Measurements from ENCODE around the gene GUCY2C.
"Not testable (repeated sequence)": the region's sequence is repeated elsewhere in the genome, so short reads cannot be mapped to it uniquely, and the experiment has no call there.

The GUCY2C gene

DNA sequence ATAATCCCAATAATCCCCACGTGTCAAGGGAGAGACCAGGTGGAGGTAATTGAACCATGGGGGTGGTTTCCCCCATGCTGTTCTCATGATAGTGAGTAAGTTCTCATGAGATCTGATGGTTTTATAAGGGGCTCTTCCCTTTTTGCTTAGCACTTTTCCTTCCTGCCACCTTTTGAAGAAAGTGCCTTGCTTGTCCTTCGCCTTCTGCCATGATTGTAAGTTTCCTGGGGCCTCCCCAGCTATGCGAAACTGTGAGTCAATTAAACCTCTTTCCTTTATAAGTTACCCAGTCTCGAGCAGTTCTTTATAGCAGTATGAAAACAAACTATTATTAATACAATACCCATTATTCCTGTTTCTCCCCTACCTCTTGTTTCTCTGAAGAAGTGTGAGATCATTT is 14.2 kb downstream of the GUCY2C start:
- H3K36me3 ChIP-seq (ENCODE audit: control insufficient read depth, insufficient read depth, low read length); H3K27ac ChIP-seq (ENCODE audit: low read depth, low read length); H3K9me3 ChIP-seq (ENCODE audit: control insufficient read depth, insufficient read depth, low read depth, low read length); H3K4me1 ChIP-seq (ENCODE audit: control insufficient read depth, insufficient read depth, low read length); H3K9ac ChIP-seq (ENCODE audit: low read length); H3K4me3 ChIP-seq (ENCODE audit: low read depth, low read length): not testable (repeated sequence)
- H3K27me3 ChIP-seq (ENCODE audit: control insufficient read depth, insufficient read depth, low read length) = peaks cover 53% of the 10 kb centered on the region

DNA sequence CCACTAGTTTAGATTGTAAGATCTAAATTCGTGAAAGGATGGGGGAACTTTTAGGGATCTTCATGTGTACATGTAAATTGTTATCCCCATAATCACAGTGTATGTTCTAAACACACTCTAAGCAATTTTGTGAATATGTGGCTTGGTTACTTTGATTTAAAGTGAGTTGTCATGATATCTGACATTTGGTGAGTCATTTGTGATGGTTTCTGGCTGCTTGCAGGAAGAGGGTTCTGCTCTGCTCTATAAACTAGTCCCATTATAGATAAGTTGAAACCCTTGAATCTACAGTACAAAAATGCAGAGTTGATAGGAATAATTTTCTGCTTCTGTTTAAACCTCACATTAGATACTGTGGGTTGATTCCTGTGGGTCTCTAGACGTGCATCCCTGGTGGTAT is 14.8 kb downstream of the GUCY2C start:
- H3K4me3 ChIP-seq (ENCODE audit: low read depth, low read length) = no peak overlapping the region
- H3K27me3 ChIP-seq (ENCODE audit: control insufficient read depth, insufficient read depth, low read length) = peaks cover 49% of the 10 kb centered on the region
- no peak overlapping the region for H3K27ac ChIP-seq (ENCODE audit: low read depth, low read length)
- no peak overlapping the region for H3K9ac ChIP-seq (ENCODE audit: low read length)
- H3K36me3 ChIP-seq (ENCODE audit: control insufficient read depth, insufficient read depth, low read length) = no peaks in the 10 kb centered on the region
- H3K9me3 ChIP-seq (ENCODE audit: control insufficient read depth, insufficient read depth, low read depth, low read length) = no peaks in the 10 kb centered on the region
- no peaks in the 10 kb centered on the region for H3K4me1 ChIP-seq (ENCODE audit: control insufficient read depth, insufficient read depth, low read length)

DNA sequence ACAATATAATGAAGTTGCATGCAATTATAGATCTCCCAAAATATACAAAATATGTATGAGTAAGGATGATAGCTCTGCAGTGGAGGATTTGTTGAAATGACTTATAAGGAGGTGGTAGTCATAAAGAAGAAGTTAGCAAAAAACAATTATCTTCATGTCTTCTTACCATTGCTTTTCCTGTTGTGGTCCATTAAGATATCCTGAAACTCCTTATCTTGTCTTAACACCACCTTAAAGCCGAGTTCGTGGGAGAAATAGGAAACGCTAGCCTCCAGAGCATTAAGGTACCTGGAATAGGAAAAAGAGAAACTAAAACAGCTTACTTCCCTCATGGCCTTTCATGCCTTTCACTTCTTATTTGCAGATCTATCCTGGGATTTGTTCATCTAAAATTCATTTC is 15.2 kb downstream of the GUCY2C start:
- Histone ChIP-seq H3K4me3 (ENCODE audit: low read depth, low read length) (no peak overlapping the region), H3K9me3 (ENCODE audit: control insufficient read depth, insufficient read depth, low read depth, low read length) (no peaks in the 10 kb centered on the region), H3K36me3 (ENCODE audit: control insufficient read depth, insufficient read depth, low read length) (no peaks in the 10 kb centered on the region), H3K9ac (ENCODE audit: low read length) (no peak overlapping the region), H3K27ac (ENCODE audit: low read depth, low read length) (no peak overlapping the region), H3K27me3 (ENCODE audit: control insufficient read depth, insufficient read depth, low read length) (peaks cover 45% of the 10 kb centered on the region), H3K4me1 (ENCODE audit: control insufficient read depth, insufficient read depth, low read length) (no peaks in the 10 kb centered on the region)

DNA sequence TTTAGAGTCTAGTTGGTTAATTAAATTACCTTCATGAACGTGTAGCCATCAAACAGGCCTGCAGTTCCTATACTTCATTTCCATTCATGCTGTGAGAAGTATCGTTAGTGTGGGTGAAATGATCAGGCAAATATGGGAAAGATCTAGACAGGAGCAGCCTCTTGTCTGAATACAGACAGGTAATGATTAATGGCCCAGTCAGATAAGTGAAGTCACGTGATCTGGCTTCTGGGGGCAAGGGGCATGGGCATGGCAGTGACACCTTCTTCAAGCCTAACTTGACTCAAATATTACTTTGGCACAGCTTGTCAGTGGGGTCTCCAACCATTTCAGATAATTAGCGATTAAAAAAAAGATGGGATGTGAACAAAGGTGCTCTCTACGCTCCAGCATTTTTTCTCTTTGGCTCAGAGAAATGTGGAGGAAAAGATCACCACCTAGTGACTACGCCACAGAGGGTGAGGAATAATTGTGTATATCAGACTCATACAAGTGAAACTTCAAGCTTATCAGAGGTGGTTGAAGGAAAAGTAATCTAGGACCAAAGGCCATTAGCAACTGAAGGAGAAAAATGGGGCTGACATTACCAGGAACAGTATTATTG is 17.8 kb downstream of the GUCY2C start:
- H3K4me1 ChIP-seq (ENCODE audit: control insufficient read depth, insufficient read depth, low read length) = no peaks in the 10 kb centered on the region
- no peak overlapping the region for H3K9ac ChIP-seq (ENCODE audit: low read length)
- no peaks in the 10 kb centered on the region for H3K36me3 ChIP-seq (ENCODE audit: control insufficient read depth, insufficient read depth, low read length)
- H3K4me3 ChIP-seq (ENCODE audit: low read depth, low read length) = no peak overlapping the region
- H3K27me3 ChIP-seq (ENCODE audit: control insufficient read depth, insufficient read depth, low read length) = peaks cover 20% of the 10 kb centered on the region
- no peaks in the 10 kb centered on the region for H3K9me3 ChIP-seq (ENCODE audit: control insufficient read depth, insufficient read depth, low read depth, low read length)
- no peak overlapping the region for H3K27ac ChIP-seq (ENCODE audit: low read depth, low read length)

DNA sequence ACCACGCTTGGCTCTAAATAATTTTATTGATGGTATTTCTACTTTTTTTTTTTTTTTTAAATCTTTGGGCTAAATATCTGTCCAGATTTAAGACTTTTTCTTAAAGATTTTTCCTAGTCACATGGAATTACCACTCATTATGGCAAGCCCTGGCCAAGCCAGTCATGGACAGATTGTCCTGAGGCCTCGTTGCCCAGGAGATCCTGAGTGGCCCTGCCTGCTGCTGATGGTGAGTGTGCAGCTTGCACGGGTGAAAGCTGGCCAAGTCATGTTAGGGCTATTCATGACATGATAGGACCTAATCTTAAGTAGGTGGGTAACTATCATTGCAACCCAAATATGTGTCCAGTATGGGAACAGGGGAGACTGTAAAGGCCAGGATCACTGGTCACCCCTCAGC is 27.8 kb downstream of the GUCY2C start:
- H3K27me3 ChIP-seq (ENCODE audit: control insufficient read depth, insufficient read depth, low read length) = no peaks in the 10 kb centered on the region
- no peak overlapping the region for H3K27ac ChIP-seq (ENCODE audit: low read depth, low read length)
- H3K9ac ChIP-seq (ENCODE audit: low read length) = no peak overlapping the region
- no peak overlapping the region for H3K4me3 ChIP-seq (ENCODE audit: low read depth, low read length)
- H3K36me3 ChIP-seq (ENCODE audit: control insufficient read depth, insufficient read depth, low read length) = no peaks in the 10 kb centered on the region
- no peaks in the 10 kb centered on the region for H3K9me3 ChIP-seq (ENCODE audit: control insufficient read depth, insufficient read depth, low read depth, low read length)
- peaks cover 11% of the 10 kb centered on the region for H3K4me1 ChIP-seq (ENCODE audit: control insufficient read depth, insufficient read depth, low read length)

DNA sequence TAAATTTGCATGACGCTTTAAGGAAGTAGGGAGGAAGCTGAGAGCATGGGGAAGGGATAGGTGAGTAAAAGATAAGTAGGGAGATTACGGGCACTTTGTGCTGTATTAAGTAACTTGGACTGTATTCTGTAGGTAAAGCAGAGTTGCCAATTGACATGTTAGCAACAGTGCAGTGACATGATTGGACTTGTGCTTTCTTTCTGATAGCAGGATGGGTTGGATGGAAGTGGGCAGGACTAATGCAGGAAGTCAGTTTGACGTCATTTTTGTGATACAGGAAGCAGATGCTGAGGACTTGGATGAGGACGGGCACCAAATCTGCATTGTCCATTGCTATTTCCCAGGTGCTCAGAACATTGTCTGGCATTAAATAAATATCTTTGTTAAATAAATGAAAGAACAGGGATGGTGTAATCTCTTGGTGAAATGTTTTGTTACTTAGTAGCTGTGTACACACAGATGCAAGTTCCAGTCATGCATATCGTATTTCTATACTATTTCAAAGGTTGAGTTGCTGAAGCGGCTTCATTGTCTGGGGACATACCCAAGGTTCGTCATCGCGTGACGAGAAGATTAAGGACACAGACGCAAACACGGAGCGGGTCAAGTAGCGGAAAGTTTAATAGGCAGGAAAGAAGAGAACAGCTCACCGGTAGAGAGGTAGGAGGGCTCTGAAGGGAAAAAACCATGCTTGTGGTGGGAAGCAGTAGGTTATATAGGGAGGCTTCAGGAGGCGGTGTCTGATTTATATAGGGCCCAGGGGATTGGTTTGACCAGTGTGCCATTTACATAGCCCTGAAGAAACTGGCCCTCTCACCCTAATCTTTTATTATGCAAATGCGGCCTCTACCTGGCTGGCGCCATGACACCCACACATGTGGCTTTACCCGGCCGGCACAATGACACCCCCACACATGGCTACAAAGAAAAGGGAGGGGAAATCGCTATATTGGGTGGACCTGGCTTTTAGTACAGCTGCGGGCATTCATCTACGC is 30.7 kb downstream of the GUCY2C start:
- Histone ChIP-seq H3K4me1 (ENCODE audit: control insufficient read depth, insufficient read depth, low read length) (peaks cover 11% of the 10 kb centered on the region), H3K9me3 (ENCODE audit: control insufficient read depth, insufficient read depth, low read depth, low read length) (no peaks in the 10 kb centered on the region), H3K4me3 (ENCODE audit: low read depth, low read length) (no peak overlapping the region), H3K9ac (ENCODE audit: low read length) (peak overlapping the region; percentile 19), H3K36me3 (ENCODE audit: control insufficient read depth, insufficient read depth, low read length) (no peaks in the 10 kb centered on the region), H3K27ac (ENCODE audit: low read depth, low read length) (peak overlapping the region; percentile 52; the same call in 1 of the 2 replicates), H3K27me3 (ENCODE audit: control insufficient read depth, insufficient read depth, low read length) (no peaks in the 10 kb centered on the region)

DNA sequence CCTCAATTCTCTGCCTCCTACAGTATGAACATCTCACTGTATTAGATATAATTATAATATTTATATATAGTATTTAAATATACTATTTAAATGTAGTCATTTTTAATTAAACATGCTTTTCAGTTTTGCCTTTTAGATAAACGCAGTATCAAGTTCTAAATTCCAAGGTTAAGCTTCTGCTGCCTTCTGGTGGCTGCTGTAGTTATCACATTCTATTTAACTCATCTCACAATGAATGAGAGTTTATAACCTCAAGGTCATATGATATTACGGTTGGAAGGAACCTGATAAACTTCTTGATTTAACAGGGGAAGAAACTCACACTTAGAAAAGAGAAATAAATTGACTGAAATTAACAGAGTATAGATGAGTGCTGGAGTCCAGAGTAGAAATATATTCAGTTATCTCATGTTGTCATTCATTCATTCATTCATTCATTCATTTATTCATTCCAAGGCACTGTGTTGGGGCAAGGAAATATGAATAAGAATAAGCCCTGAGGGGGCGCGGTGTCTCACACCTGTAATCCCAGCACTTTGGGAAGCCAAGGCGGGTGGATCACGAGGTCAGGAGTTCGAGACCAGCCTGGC is 31.9 kb downstream of the GUCY2C start:
- H3K9me3 ChIP-seq (ENCODE audit: control insufficient read depth, insufficient read depth, low read depth, low read length) = no peaks in the 10 kb centered on the region
- H3K27me3 ChIP-seq (ENCODE audit: control insufficient read depth, insufficient read depth, low read length) = no peaks in the 10 kb centered on the region
- H3K9ac ChIP-seq (ENCODE audit: low read length) = no peak overlapping the region
- no peak overlapping the region for H3K4me3 ChIP-seq (ENCODE audit: low read depth, low read length)
- H3K27ac ChIP-seq (ENCODE audit: low read depth, low read length) = no peak overlapping the region
- no peaks in the 10 kb centered on the region for H3K36me3 ChIP-seq (ENCODE audit: control insufficient read depth, insufficient read depth, low read length)
- H3K4me1 ChIP-seq (ENCODE audit: control insufficient read depth, insufficient read depth, low read length) = peaks cover 11% of the 10 kb centered on the region

DNA sequence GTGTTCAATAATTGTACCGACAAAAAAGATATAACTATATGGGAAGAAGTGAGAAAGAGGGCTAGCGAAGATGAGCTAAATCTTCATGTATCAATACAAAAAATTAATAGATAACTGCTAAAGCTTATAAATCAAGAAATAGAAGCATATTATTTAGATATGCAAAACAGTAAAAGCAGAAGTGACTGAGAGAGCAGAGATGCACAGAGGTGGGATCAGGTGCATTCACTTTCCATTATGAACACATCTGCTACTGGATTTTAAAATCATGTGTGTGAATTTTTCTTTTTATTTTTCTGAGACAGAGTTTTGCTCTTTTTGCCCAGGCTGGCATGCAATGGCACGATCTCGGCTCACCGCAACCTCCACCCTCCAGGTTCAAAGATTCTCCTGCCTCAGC is 33.4 kb downstream of the GUCY2C start:
- Histone ChIP-seq H3K9me3 (ENCODE audit: control insufficient read depth, insufficient read depth, low read depth, low read length) (no peaks in the 10 kb centered on the region), H3K36me3 (ENCODE audit: control insufficient read depth, insufficient read depth, low read length) (no peaks in the 10 kb centered on the region), H3K4me3 (ENCODE audit: low read depth, low read length) (no peak overlapping the region), H3K27me3 (ENCODE audit: control insufficient read depth, insufficient read depth, low read length) (no peaks in the 10 kb centered on the region), H3K9ac (ENCODE audit: low read length) (no peak overlapping the region), H3K4me1 (ENCODE audit: control insufficient read depth, insufficient read depth, low read length) (peaks cover 11% of the 10 kb centered on the region), H3K27ac (ENCODE audit: low read depth, low read length) (no peak overlapping the region)

DNA sequence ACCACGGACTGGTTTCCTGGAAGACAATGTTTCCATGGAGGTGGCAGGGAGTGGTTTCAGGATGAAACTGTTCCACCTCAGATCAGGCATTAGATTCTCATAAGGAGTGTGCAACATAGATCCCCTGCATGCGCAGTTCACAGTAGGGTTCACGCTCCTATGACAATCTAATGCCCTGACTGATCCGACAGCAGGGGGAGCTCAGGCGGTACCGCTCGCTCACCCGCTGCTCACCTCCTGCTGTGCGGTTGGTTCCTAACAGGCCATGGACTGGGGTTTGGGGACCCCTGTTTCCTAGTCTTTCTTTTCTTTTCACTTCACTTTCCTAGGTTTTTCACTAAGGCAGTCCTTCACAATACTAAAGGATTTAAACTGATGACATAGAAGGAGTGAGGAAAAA is 39.6 kb downstream of the GUCY2C start:
- Histone ChIP-seq H3K4me1 (ENCODE audit: control insufficient read depth, insufficient read depth, low read length) (no peaks in the 10 kb centered on the region), H3K27me3 (ENCODE audit: control insufficient read depth, insufficient read depth, low read length) (no peaks in the 10 kb centered on the region), H3K36me3 (ENCODE audit: control insufficient read depth, insufficient read depth, low read length) (no peaks in the 10 kb centered on the region), H3K9me3 (ENCODE audit: control insufficient read depth, insufficient read depth, low read depth, low read length) (no peaks in the 10 kb centered on the region), H3K9ac (ENCODE audit: low read length) (no peak overlapping the region), H3K27ac (ENCODE audit: low read depth, low read length) (no peak overlapping the region), H3K4me3 (ENCODE audit: low read depth, low read length) (no peak overlapping the region)

DNA sequence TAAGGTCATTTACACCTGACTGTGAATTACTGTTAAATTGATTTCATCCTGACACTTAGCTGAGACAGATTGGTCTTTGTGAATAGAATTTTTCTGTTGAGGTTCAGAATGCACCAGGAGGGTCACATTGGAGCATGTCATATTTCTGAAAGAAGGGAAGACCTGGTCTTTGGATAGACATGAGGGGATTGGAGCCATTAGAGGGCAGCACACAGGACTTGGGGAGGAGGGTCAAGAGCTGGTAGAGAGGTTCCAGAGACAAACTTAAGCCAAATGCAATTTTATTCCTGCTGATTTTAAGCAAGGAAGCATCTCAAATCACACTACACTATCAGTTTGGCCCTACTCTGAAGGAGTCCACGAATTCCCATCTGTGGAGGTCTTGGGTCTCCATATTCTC is 41.1 kb downstream of the GUCY2C start:
- Histone ChIP-seq H3K27me3 (ENCODE audit: control insufficient read depth, insufficient read depth, low read length) (no peaks in the 10 kb centered on the region), H3K9me3 (ENCODE audit: control insufficient read depth, insufficient read depth, low read depth, low read length) (no peaks in the 10 kb centered on the region), H3K27ac (ENCODE audit: low read depth, low read length) (no peak overlapping the region), H3K4me1 (ENCODE audit: control insufficient read depth, insufficient read depth, low read length) (0 out of 2 replicates have a peak, but pooled peaks cover 3% of the 10 kb centered on the region), H3K4me3 (ENCODE audit: low read depth, low read length) (no peak overlapping the region), H3K9ac (ENCODE audit: low read length) (no peak overlapping the region), H3K36me3 (ENCODE audit: control insufficient read depth, insufficient read depth, low read length) (no peaks in the 10 kb centered on the region)

DNA sequence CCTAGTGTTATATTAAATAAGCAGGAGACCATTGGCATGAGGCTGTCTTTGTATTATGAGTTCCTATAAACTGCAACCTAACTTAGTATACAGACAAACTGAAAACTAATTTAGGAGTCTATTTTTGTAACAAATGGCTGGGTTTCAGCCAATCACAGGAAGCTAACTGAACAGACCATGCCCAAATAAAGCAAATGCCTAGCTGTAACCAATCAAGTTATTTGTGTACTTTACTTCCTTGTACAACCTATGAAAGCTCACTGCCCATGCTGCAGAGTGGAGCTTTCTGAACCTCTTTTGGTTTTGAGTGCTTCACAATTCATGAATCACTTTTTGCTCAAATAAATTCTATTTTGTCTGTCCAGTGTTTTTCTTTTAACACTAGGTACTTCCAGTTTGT is 41.6 kb downstream of the GUCY2C start:
- Histone ChIP-seq H3K9me3 (ENCODE audit: control insufficient read depth, insufficient read depth, low read depth, low read length) (no peaks in the 10 kb centered on the region), H3K4me1 (ENCODE audit: control insufficient read depth, insufficient read depth, low read length) (0 out of 2 replicates have a peak, but pooled peaks cover 3% of the 10 kb centered on the region), H3K36me3 (ENCODE audit: control insufficient read depth, insufficient read depth, low read length) (no peaks in the 10 kb centered on the region)

More for the DNA sequence above, 41.6 kb downstream of the GUCY2C start:
- Histone ChIP-seq H3K4me3 (ENCODE audit: low read depth, low read length) (no peak overlapping the region), H3K9ac (ENCODE audit: low read length) (no peak overlapping the region), H3K27ac (ENCODE audit: low read depth, low read length) (no peak overlapping the region), H3K27me3 (ENCODE audit: control insufficient read depth, insufficient read depth, low read length) (no peaks in the 10 kb centered on the region)

All from HUES6 (cell line).